Effector CD4-positive, alpha-beta T cell (primary cell): Measurements from ENCODE around the gene KLF5.
"Not testable (repeated sequence)": the region's sequence is repeated elsewhere in the genome, so short reads cannot be mapped to it uniquely, and the experiment has no call there.

Experiments used
- DNase-seq: peaks from one replicate; pipeline ENCODE4 v3.0.0-alpha.2; 2020

The KLF5 gene

GRCh38 chr13:73090116-73090822 lies 31.5 kb downstream of the KLF5 start:
- no peak for DNase-seq

GRCh38 chr13:73090823-73091187 lies 32.0 kb downstream of the KLF5 start:
- no peak for DNase-seq

- no peak for DNase-seq
Measured at GRCh38 chr13:73092829-73093228, 34.0 kb downstream of the KLF5 start.

GRCh38 chr13:73096173-73096572 lies 37.4 kb downstream of the KLF5 start:
- no peak for DNase-seq

GRCh38 chr13:73096638-73097037 lies 37.8 kb downstream of the KLF5 start:
- no peak for DNase-seq

GRCh38 chr13:73100781-73101180 lies 42.0 kb downstream of the KLF5 start:
- not testable (repeated sequence) for DNase-seq

- DNase-seq = no peak
Measured at GRCh38 chr13:73101351-73102007, 42.7 kb downstream of the KLF5 start.

GRCh38 chr13:73103238-73103637 lies 44.4 kb downstream of the KLF5 start:
- no peak for DNase-seq

GRCh38 chr13:73106513-73107178 lies 47.8 kb downstream of the KLF5 start:
- DNase-seq = no peak

- DNase-seq = no peak
Measured at GRCh38 chr13:73107481-73107880, 48.7 kb downstream of the KLF5 start.

- no peak for DNase-seq
Measured at GRCh38 chr13:73107970-73108369, 49.2 kb downstream of the KLF5 start.

GRCh38 chr13:73109288-73109899 lies 50.6 kb downstream of the KLF5 start:
- no peak for DNase-seq

- DNase-seq = no peak
Measured at GRCh38 chr13:73109969-73110368, 51.2 kb downstream of the KLF5 start.

GRCh38 chr13:73110814-73111213 lies 52.0 kb downstream of the KLF5 start:
- no peak for DNase-seq

GRCh38 chr13:73111331-73111730 lies 52.5 kb downstream of the KLF5 start:
- DNase-seq = no peak

GRCh38 chr13:73119612-73120011 lies 60.8 kb downstream of the KLF5 start:
- no peak for DNase-seq
